ENCODE results near the gene MAPKAP1.
"Not testable (repeated sequence)": the region's sequence is repeated elsewhere in the genome, so short reads cannot be mapped to it uniquely, and the experiment has no call there.

The MAPKAP1 gene

GRCh38 chr9:125405938-125406809 is 300.8 kb downstream of the MAPKAP1 start:
- DNase-seq = no peak

GRCh38 chr9:125404733-125405132 is 302.3 kb downstream of the MAPKAP1 start:
- no peak for DNase-seq

DNA sequence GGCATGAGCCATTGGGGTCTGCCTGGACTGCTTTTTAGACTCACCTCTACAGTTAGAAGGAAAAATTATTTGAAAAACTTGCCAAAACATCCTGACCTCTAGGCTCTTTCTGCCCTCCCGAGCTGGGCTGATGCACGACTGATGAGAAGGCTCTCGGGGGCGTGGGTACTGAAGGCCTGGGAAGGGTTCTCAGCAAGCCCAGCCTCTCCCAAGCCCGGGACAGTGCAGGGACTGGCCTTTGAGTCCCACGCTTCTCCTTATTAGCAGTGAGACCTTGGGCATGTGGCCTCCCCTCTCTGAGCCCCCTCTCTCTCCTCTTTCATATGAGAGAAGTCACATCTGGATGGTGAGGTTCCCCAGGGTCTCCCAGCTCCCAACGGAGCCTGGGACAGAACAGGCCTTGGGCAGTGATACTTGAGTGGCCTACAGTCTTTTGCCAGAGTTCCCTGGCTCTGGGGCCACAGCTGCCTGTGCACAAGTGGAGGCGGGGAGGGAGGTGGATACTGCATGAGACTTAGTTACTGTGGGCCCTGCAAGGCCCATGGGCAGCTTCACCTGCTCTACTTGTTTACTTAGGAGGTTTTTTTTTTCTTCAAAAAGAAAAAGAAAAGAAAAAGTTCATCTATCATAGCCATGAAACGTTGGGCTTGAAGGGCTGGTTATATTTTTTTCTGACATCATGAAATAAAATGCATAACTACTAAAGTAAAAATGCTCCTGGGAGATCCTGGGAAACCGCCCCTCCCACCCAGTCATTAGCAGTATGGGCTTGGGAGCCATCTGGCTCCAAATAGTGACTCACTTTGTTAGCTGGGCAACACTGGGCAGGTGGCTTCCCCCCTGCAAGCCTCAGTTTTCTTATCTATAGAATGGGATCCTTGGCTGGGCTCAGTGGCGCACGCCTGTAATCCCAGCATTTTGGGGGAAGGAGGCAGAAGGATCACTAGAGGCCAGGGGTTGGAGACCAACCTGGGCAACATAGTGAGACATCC is 306.0 kb downstream of the MAPKAP1 start:
- DNase-seq = no peak

GRCh38 chr9:125400232-125400631 is 306.8 kb downstream of the MAPKAP1 start:
- DNase-seq = not testable (repeated sequence)

- DNase-seq = no peak
Measured at GRCh38 chr9:125399666-125400065, 307.3 kb downstream of the MAPKAP1 start.

DNA sequence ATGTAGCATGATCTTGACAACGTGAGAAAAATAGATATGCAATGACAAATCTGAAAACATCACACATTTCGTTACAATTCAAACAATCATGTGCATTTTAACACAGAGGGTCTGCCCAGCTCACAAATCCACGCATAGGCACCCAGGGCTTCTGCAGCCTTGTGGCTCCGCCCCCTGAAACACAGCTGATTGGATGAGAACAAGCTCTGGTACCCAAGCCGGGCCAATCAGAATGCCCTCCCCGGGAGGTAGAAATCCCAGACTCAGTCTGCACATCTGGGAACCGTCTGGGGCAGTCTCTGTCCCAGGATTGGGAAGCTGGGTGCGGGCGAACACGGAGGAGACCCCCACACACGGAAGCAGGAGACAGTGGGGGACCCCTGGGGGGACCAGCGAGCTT is 307.8 kb downstream of the MAPKAP1 start:
- DNase-seq = no peak

DNA sequence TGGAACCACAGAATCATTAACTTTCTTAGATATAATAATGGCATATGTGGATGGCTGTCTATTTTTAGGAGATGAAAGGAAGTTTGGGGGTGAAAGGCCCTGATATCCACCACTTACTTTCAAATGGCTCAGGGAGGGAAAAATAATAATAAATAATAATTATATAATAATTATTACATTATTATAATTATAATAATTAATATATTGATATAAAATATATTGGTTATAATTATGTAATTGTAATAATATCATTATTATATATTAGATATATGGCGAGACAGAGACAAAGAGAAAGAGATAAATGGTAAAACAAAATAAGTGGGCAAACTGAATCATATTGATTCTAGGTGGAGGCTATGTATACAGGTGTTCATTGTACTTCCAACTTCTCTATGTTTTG is 308.8 kb downstream of the MAPKAP1 start:
- no peak for DNase-seq

DNA sequence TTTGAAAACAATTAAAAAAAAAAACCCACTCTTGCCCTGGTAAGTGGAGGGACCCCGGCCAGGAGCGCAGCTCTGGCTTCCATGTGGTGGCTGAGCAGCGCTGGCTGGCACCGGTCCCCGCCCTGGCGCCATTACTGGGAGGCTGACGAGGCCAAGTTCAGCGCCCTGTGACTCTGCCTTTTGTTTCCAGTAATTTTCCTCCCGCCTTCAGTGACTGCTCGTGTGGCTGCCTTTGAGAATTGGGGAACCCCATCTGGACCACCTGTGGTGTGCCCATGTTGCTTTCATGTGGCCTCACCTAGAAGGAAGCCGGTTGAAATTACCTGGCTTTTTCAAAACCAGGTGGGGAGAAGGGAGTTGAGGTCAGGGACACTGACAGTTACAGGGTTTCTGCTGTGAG is 309.3 kb downstream of the MAPKAP1 start:
- DNase-seq = peak in 1 of 2 donors; percentile 8

GRCh38 chr9:125396799-125397198 is 310.2 kb downstream of the MAPKAP1 start:
- DNase-seq = no peak

DNA sequence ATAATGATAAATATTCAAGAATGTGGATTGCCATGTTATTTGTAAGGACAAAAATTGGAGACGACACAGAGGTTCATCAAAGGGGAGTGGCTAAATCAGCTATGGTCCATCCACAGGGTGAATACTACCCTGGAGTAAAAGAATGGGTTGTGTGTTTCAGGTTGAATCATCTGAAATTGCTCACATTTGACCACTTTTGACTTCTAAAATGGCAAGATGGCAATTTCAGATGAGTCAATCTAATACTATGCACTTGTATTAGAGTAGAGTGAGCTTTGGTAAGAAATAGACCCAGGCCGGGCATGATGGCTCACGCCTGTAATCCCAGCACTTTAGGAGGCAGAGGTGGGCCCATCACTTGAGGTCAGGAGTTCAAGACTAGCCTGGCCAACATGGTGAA is 313.6 kb downstream of the MAPKAP1 start:
- DNase-seq = no peak

DNA sequence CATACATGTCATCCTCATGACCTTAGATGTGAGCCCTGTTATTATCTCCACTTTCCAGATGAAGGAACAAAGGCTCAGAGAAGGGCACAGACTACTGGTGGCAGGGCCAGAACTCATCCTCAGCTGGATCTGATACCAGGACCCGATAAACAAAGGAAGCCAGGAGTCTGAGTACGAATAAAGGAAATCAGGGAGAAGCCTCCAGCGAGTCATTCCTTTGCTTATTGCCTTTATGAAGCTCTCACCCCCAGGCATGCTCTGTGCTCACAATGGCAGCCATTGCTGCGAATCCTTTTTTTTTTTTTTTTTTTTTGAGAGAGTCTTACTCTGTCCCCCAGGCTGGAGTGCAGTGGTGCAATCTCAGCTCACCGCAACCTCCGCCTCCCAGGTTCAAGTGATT is 315.3 kb downstream of the MAPKAP1 start:
- DNase-seq = no peak

- no peak for DNase-seq
Measured at GRCh38 chr9:125388978-125389377, 318.0 kb downstream of the MAPKAP1 start.

- no peak for DNase-seq
Measured at GRCh38 chr9:125387861-125388524, 319.0 kb downstream of the MAPKAP1 start.
